ENCODE measurements around the gene TSTD1.
"Not testable (repeated sequence)": the region's sequence is repeated elsewhere in the genome, so short reads cannot be mapped to it uniquely, and the experiment has no call there.

TSTD1 gene

GRCh38 chr1:161006563-161006962 is 32.2 kb downstream of the TSTD1 start:
- DNase-seq: no peak

GRCh38 chr1:161001525-161001924 is 37.2 kb downstream of the TSTD1 start:
- no peak for DNase-seq

- DNase-seq: no peak
These were observed 37.9 kb downstream of the TSTD1 start for GRCh38 chr1:161000736-161001480.

- no peak for DNase-seq
These were observed 39.4 kb downstream of the TSTD1 start for GRCh38 chr1:160999376-160999775.

GRCh38 chr1:160997323-160998038 is 41.3 kb downstream of the TSTD1 start:
- peak; percentile 23 for DNase-seq

GRCh38 chr1:160996178-160996577 is 42.6 kb downstream of the TSTD1 start:
- no peak for DNase-seq

GRCh38 chr1:160993544-160994193 is 45.1 kb downstream of the TSTD1 start:
- no peak for DNase-seq

- DNase-seq: not testable (repeated sequence)
These were observed 46.7 kb downstream of the TSTD1 start for GRCh38 chr1:160992036-160992435.
